ENCODE results near the gene RANBP1.

DNA sequence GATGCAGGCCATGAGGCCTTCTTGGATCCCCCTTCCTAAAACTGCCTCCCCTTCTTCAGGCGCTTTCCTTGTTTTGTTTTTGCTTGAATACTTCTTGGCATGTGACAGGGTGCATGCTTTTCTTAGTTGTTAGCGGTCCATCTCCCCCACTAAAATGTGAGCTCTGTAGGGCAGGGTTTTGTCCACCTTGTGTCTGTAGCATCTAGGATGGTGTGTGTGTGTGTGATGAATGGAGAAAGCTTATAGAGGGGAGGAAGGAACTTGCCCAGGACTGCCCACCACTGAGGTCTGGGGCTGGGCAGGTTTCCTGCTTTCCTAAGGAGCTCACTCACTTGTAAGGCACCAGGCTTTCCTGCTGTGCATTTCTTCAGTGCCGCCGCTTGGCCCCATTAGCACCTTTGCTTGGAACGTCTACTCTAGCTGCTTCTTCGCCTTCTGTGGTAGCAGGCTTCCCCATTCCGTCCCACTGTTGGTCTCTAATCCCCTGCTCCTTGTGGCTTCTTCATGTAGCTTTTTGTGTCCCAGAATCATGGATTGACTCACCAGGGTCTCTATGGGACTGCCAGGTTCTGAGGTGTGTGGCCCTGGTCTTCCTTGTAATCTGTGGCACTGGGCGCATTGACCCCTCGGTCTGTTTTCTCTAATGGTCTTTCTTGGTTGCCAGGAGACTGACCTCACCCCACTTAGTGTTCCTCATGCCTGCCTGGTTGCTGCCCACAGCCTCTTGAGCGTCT, 32.6 kb upstream of the RANBP1 start:
- TF ChIP-seq, protein P1, sequence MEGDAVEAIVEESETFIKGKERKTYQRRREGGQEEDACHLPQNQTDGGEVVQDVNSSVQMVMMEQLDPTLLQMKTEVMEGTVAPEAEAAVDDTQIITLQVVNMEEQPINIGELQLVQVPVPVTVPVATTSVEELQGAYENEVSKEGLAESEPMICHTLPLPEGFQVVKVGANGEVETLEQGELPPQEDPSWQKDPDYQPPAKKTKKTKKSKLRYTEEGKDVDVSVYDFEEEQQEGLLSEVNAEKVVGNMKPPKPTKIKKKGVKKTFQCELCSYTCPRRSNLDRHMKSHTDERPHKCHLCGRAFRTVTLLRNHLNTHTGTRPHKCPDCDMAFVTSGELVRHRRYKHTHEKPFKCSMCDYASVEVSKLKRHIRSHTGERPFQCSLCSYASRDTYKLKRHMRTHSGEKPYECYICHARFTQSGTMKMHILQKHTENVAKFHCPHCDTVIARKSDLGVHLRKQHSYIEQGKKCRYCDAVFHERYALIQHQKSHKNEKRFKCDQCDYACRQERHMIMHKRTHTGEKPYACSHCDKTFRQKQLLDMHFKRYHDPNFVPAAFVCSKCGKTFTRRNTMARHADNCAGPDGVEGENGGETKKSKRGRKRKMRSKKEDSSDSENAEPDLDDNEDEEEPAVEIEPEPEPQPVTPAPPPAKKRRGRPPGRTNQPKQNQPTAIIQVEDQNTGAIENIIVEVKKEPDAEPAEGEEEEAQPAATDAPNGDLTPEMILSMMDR (IDR thresholded peaks at IDR 0.05): no peak
- TF ChIP-seq POLR2A (IDR thresholded peaks at IDR 0.05): no peak
- no peak for TF ChIP-seq POLR2AphosphoS5 (IDR thresholded peaks at IDR 0.05; ENCODE audit: insufficient read depth in 1 of 2, low read depth in 1 of 2)

All from vagina (tissue), 2 donors.